IMR-90 (cell line): ENCODE results near the gene EID3. TPM values are rescaled to one million over a fixed set of nuclear protein-coding genes. Genes with fewer than 3 reads are reported as not detected.

Experiments used
- ATAC-seq: fragments of 200-7000 bp; cut with Tn5 transposase; 2 replicates; pipeline ENCODE4 v1.9.1; 2020; ENCODE audit warnings: low read depth, mild to moderate bottlenecking, moderate library complexity
- BruUV-seq: library from RNA; stranded (reverse); fragments of 400-500 nt; replicated peaks from 2 replicates; lab custom pipeline; 2021; lab: Mats Ljungman, UMichigan
- CTCF ChIA-PET: fragments of 300-600 bp; formaldehyde crosslinking; extraction: SDS; loops from one replicate; lab custom pipeline; 2021; ENCODE audit warnings: antibody characterized with exemption; lab: Yijun Ruan, JAX
- POLR2A ChIA-PET: fragments of 300-600 bp; sonication (Branson Sonifier 250); formaldehyde crosslinking; loops from one replicate; lab custom pipeline; 2022; ENCODE audit warnings: antibody characterized with exemption; ENCODE audit not compliant: unreplicated experiment; lab: Charles Lee
- DNase-seq: peaks from one replicate; pipeline ENCODE4 v3.0.0; 2013
- H2AFZ ChIP-seq: replicated peaks from 2 replicates; pipeline ENCODE3; 2013; ENCODE audit warnings: low read length, mild to moderate bottlenecking; ENCODE audit not compliant: poor library complexity
- H2AK5ac ChIP-seq: 2 replicates; pipeline ENCODE4 v1.6.1; 2013; ENCODE audit warnings: low read depth, low read length, inconsistent platforms
- H2AK9ac ChIP-seq: replicated peaks from 2 replicates; pipeline ENCODE3; 2013; ENCODE audit warnings: mild to moderate bottlenecking, low read depth, low read length, moderate library complexity; ENCODE audit not compliant: poor library complexity
- H2BK120ac ChIP-seq: 2 replicates; pipeline ENCODE4 v1.6.1; 2013; ENCODE audit warnings: low read depth, low read length, inconsistent platforms
- H2BK15ac ChIP-seq: 3 replicates; pipeline ENCODE4 v1.6.1; 2013; ENCODE audit warnings: low read depth, low read length, inconsistent platforms
- H2BK20ac ChIP-seq: 2 replicates; pipeline ENCODE4 v1.6.1; 2013; ENCODE audit warnings: low read depth, mild to moderate bottlenecking, inconsistent platforms, low read length, moderate library complexity
- H2BK5ac ChIP-seq: 2 replicates; pipeline ENCODE4 v1.6.1; 2013; ENCODE audit warnings: mild to moderate bottlenecking, low read depth, low read length, inconsistent platforms; ENCODE audit not compliant: poor library complexity, severe bottlenecking
- H3K14ac ChIP-seq: replicated peaks from 2 replicates; pipeline ENCODE4 v1.6.1; 2013; ENCODE audit warnings: low read depth, low read length, inconsistent platforms
- H3K18ac ChIP-seq: 2 replicates; pipeline ENCODE4 v1.6.1; 2013; ENCODE audit warnings: low read depth, low read length, control low read depth
- H3K23ac ChIP-seq: 2 replicates; pipeline ENCODE4 v1.6.1; 2013; ENCODE audit warnings: low read depth, low read length, inconsistent platforms
- H3K27ac ChIP-seq: 2 replicates; pipeline ENCODE4 v1.5.1; 2013; ENCODE audit warnings: mild to moderate bottlenecking, control low read depth, low read length; ENCODE audit not compliant: insufficient read depth
- H3K27me3 ChIP-seq: 2 replicates; pipeline ENCODE4 v1.6.1; 2013; ENCODE audit warnings: low read length; ENCODE audit not compliant: control insufficient read depth, insufficient read depth
- H3K36me3 ChIP-seq: 2 replicates; pipeline ENCODE4 v1.6.1; 2013; ENCODE audit warnings: low read length, mixed read lengths; ENCODE audit not compliant: control insufficient read depth, insufficient read depth
- H3K4ac ChIP-seq: 2 replicates; pipeline ENCODE4 v1.6.1; 2013; ENCODE audit warnings: low read depth, low read length, inconsistent platforms
- H3K4me1 ChIP-seq: 2 replicates; pipeline ENCODE4 v1.6.1; 2013; ENCODE audit warnings: low read length, mixed read lengths; ENCODE audit not compliant: control insufficient read depth, insufficient read depth
- H3K4me2 ChIP-seq: 2 replicates; pipeline ENCODE4 v1.6.1; 2013; ENCODE audit warnings: low read depth, mild to moderate bottlenecking, control low read depth, low read length, moderate library complexity
- H3K4me3 ChIP-seq: 2 replicates; pipeline ENCODE4 v1.5.1; 2013; ENCODE audit warnings: low read depth, mild to moderate bottlenecking, control low read depth, low read length, moderate library complexity; ENCODE audit not compliant: insufficient read depth
- H3K56ac ChIP-seq: 2 replicates; pipeline ENCODE4 v1.6.1; 2013; ENCODE audit warnings: low read length, inconsistent platforms; ENCODE audit not compliant: insufficient read depth; ENCODE audit errors: extremely low read depth
- H3K79me1 ChIP-seq, 2 experiments: 2 replicates each; pipeline ENCODE4 v1.6.1; 2013; ENCODE audit warnings: low read length in 2 of 2, inconsistent platforms in 1 of 2, low read depth in 1 of 2
- H3K9ac ChIP-seq: 2 replicates; pipeline ENCODE4 v1.6.1; 2013; ENCODE audit warnings: low read depth, low read length, control low read depth
- H3K9me1 ChIP-seq: 2 replicates; pipeline ENCODE4 v1.6.1; 2013; ENCODE audit warnings: low read length, inconsistent platforms; ENCODE audit not compliant: insufficient read depth
- H3K9me3 ChIP-seq: 2 replicates; pipeline ENCODE4 v1.6.1; 2013; ENCODE audit warnings: low read length; ENCODE audit not compliant: control insufficient read depth, insufficient read depth
- H4K20me1 ChIP-seq: 2 replicates; pipeline ENCODE4 v1.6.1; 2013; ENCODE audit warnings: low read length, inconsistent platforms; ENCODE audit not compliant: insufficient read depth
- H4K5ac ChIP-seq: 2 replicates; pipeline ENCODE4 v1.6.1; 2013; ENCODE audit warnings: mild to moderate bottlenecking, low read depth, low read length, control low read depth
- H4K8ac ChIP-seq, 2 experiments: 2 replicates each; pipeline ENCODE4 v1.6.1; 2013; ENCODE audit warnings: low read depth in 2 of 2, low read length in 2 of 2, control low read depth in 1 of 2, inconsistent platforms in 1 of 2
- H4K91ac ChIP-seq: 2 replicates; pipeline ENCODE4 v1.6.1; 2013; ENCODE audit warnings: low read depth, low read length, inconsistent platforms; ENCODE audit not compliant: insufficient read depth
- CEBPB ChIP-seq: IDR thresholded peaks from 2 replicates; pipeline ENCODE4 v1.6.1; 2012; ENCODE audit warnings: low read depth, low read length, improper control_type of control experiment
- CTCF ChIP-seq: conservative IDR thresholded peaks from 2 replicates; pipeline ENCODE4 v1.5.1; 2012; ENCODE audit warnings: mild to moderate bottlenecking, low read depth, low read length, improper control_type of control experiment
- WGBS, 2 experiments: methylation state at CpG; one replicate each; pipeline versions ENCODE4 v1.1.5 to v1.1.7; 2013; ENCODE audit warnings: missing lambda C conversion rate in 2 of 2; ENCODE audit not compliant: insufficient read length in 1 of 2; ENCODE audit errors: extremely low coverage in 2 of 2; 5-methylcytosine and 5-hydroxymethylcytosine counted together
- dilution Hi-C: fragments of 300-500 bp; cut with HindIII; formaldehyde crosslinking; loops from one replicate; pipeline ENCODE4 v1.14.3; 2018; ENCODE audit warnings: low sequenced_read_pairs; ENCODE audit not compliant: unreplicated experiment
- in situ Hi-C: fragments of 300-500 bp; cut with MboI; formaldehyde crosslinking; loops from 3 replicates; pipeline ENCODE4 v1.14.3; 2019; ENCODE audit warnings: low sequenced_read_pairs, inconsistent platforms, mixed read lengths
- intact Hi-C: fragments of 100-400 bp; cut with micrococcal nuclease; formaldehyde crosslinking; loops from 2 replicates; pipeline ENCODE4 v1.10.0; 2022
- polyA plus RNA-seq, 3 experiments: library from polyadenylated mRNA; depleted of rRNA; stranded (reverse); fragments of >200 nt; gene quantifications; 2 replicates each; pipeline ENCODE4 v1.2.3, GENCODE V29; 2012; ENCODE audit warnings: low replicate concordance in 1 of 3
- total RNA-seq: library from RNA; depleted of rRNA; stranded (reverse); fragments of >200 nt; gene quantifications from 2 replicates; pipeline ENCODE4 v1.2.3, GENCODE V29; 2012
- TF ChIP-seq, protein P1 (sequence below): fragments of 150-350 bp; IDR thresholded peaks from 2 replicates; pipeline ENCODE4 v1.6.1; 2017; ENCODE audit warnings: mild to moderate bottlenecking, antibody characterized with exemption, low read length, low read depth

The EID3 gene
- total and polyA plus RNA-seq, 2 of the 4 experiments (the other 2 are of a cell fraction), result 2.2 to 4.1 TPM

GRCh38 chr12:104309446-104309993 lies 6.0 kb downstream of the EID3 start:
- Histone ChIP-seq H2BK5ac (no peak overlapping the region), H3K14ac (no peak overlapping the region), H2BK120ac (no peak overlapping the region), H4K20me1 (peaks cover 90% of the 10 kb centered on the region), H2AK5ac (no peak overlapping the region), H4K5ac (no peak overlapping the region), H3K9ac (no peak overlapping the region), H2AFZ (no peak overlapping the region), H3K56ac (no peak overlapping the region), H2BK15ac (no peak overlapping the region), H3K4me3 (no peak overlapping the region), H2AK9ac (no peak overlapping the region), H3K23ac (peak overlapping the region; percentile 8; the same call in 1 of the 2 replicates), H2BK20ac (no peak overlapping the region), H3K9me3 (no peaks in the 10 kb centered on the region), H4K91ac (no peak overlapping the region), H4K8ac (no peak overlapping the region), H3K27ac (no peak overlapping the region), H3K18ac (no peak overlapping the region), H3K9me1 (peaks cover 14% of the 10 kb centered on the region), H3K4me2 (no peak overlapping the region), H3K36me3 (peaks cover 34% of the 10 kb centered on the region), H3K79me1 (peaks cover 16 to 56% of the 10 kb centered on the region in 2 experiments; a peak in 3 of 4 replicates), H3K4me1 (peaks cover 20% of the 10 kb centered on the region), H3K27me3 (no peaks in the 10 kb centered on the region), H3K4ac (no peak overlapping the region)
- intact Hi-C loops (no loop called here), in situ Hi-C loops (no loop called here), dilution Hi-C loops (no loop called here)
- TF ChIP-seq CEBPB (no peak), CTCF (no peak)
- TF ChIP-seq, protein P1, sequence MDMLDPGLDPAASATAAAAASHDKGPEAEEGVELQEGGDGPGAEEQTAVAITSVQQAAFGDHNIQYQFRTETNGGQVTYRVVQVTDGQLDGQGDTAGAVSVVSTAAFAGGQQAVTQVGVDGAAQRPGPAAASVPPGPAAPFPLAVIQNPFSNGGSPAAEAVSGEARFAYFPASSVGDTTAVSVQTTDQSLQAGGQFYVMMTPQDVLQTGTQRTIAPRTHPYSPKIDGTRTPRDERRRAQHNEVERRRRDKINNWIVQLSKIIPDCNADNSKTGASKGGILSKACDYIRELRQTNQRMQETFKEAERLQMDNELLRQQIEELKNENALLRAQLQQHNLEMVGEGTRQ, result no peak
- POLR2A ChIA-PET, result no interaction called here
- DNase-seq (no peak), ATAC-seq (peak; percentile 8; the same call in 1 of the 2 replicates)
- CTCF ChIA-PET, result no interaction called here
- WGBS, 2 experiments, result no CpG with 5 or more reads among the region's 4 CpGs
- no TSS peak for BruUV-seq
